ENCODE results near the gene ALX3. TPM values are rescaled to one million over a fixed set of nuclear protein-coding genes. Genes with fewer than 3 reads are reported as not detected.

Gene ALX3
- total and polyA plus RNA-seq, 2 of the 8 experiments (the other 6 are each of a cell fraction or from before 2014, with no cell fraction given) = 0.20 TPM; not detected in 1

DNA sequence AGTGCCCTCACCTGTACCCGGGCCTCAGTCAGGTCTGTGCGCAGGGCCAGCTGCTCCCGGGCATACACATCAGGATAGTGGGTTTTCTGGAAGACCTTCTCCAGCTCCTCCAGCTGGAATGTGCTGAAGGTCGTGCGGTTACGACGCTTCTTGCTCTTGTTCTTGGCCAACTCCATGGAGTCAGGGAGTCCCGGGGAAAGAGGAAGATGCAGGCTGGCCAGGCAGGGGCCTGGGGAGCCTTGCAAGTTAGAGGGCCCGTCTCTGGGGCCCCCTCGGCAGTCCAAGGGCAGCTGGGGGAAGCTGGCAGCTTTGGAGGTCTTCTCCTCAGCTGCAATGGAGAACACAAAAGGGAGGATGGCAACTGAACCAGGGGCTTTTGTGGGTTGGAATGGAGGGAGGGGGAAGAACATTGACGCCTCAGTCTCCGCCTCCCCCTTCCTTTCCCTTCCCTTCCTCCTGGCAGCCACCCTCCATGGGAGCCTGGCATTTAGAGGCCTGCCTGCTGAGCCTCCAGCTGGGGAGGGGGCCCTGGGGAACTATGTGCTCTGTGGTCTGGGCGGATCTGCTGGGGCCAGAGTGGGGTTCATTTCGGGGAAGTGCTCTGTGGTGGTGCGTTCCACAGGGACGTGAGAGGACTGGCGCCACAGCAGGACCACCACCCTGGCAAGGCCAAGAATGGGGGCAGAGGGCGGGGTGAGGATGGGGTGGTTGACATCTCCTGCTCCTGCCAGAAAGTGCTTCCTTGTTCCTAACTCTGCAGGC, 5.7 kb downstream of the ALX3 start (continued):
- TF ChIP-seq, protein P1, sequence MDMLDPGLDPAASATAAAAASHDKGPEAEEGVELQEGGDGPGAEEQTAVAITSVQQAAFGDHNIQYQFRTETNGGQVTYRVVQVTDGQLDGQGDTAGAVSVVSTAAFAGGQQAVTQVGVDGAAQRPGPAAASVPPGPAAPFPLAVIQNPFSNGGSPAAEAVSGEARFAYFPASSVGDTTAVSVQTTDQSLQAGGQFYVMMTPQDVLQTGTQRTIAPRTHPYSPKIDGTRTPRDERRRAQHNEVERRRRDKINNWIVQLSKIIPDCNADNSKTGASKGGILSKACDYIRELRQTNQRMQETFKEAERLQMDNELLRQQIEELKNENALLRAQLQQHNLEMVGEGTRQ (IDR thresholded peaks at IDR 0.05; ENCODE audit: low read length) = no peak
- TF ChIP-seq SRF (IDR thresholded peaks at IDR 0.05; ENCODE audit: low read depth, low read length) = no peak
- no peak for TF ChIP-seq SAP30 (IDR thresholded peaks at IDR 0.05; ENCODE audit: insufficient read depth, insufficient replicate concordance, low read length)
- TF ChIP-seq, protein P2, sequence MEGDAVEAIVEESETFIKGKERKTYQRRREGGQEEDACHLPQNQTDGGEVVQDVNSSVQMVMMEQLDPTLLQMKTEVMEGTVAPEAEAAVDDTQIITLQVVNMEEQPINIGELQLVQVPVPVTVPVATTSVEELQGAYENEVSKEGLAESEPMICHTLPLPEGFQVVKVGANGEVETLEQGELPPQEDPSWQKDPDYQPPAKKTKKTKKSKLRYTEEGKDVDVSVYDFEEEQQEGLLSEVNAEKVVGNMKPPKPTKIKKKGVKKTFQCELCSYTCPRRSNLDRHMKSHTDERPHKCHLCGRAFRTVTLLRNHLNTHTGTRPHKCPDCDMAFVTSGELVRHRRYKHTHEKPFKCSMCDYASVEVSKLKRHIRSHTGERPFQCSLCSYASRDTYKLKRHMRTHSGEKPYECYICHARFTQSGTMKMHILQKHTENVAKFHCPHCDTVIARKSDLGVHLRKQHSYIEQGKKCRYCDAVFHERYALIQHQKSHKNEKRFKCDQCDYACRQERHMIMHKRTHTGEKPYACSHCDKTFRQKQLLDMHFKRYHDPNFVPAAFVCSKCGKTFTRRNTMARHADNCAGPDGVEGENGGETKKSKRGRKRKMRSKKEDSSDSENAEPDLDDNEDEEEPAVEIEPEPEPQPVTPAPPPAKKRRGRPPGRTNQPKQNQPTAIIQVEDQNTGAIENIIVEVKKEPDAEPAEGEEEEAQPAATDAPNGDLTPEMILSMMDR (IDR thresholded peaks at IDR 0.05; ENCODE audit: control extremely low read depth in 1 of 3, insufficient read depth in 1 of 3, low read depth in 1 of 3, low read length in 3 of 3) = no peak
- no peak for TF ChIP-seq EZH2 (IDR thresholded peaks at IDR 0.05; ENCODE audit: low read depth, low read length, severe bottlenecking)
- TF ChIP-seq SIRT6 (IDR thresholded peaks at IDR 0.05; ENCODE audit: low read length) = no peak

Measured in H1 (cell line).